Panc1 (cell line): Measurements from ENCODE around the gene CPHXL2. TPM values are rescaled to one million over a fixed set of nuclear protein-coding genes. Genes with fewer than 3 reads are reported as not detected.

Experiments used
- ATAC-seq: fragments of 200-7000 bp; cut with Tn5 transposase; 2 replicates; pipeline ENCODE4 v1.9.1; 2020; ENCODE audit warnings: mild to moderate bottlenecking, moderate library complexity
- BruUV-seq: library from RNA; stranded (reverse); fragments of 400-500 nt; replicated peaks from 2 replicates; lab custom pipeline; 2021; lab: Mats Ljungman, UMichigan
- CTCF ChIA-PET: fragments of 300-600 bp; sonication (Branson Sonifier 250); formaldehyde crosslinking; loops from one replicate; lab custom pipeline; 2022; ENCODE audit warnings: antibody characterized with exemption; lab: Charles Lee
- POLR2A ChIA-PET: fragments of 300-600 bp; sonication (Branson Sonifier 250); formaldehyde crosslinking; loops from one replicate; lab custom pipeline; 2022; ENCODE audit warnings: antibody characterized with exemption; lab: Charles Lee
- DNase-seq: peaks from one replicate; pipeline ENCODE4 v3.0.0-alpha.2; 2010; ENCODE audit warnings: low read depth, low spot score
- H3K27ac ChIP-seq: 2 replicates; pipeline ENCODE4 v1.5.1; 2011; ENCODE audit warnings: mild to moderate bottlenecking, low read length, inconsistent platforms
- H3K27me3 ChIP-seq: fragments of 200-500 bp; sonication (Bioruptor generic); 2 replicates; pipeline ENCODE4 v1.6.0; 2014; ENCODE audit warnings: low read length, inconsistent platforms; ENCODE audit not compliant: control insufficient read depth, insufficient read depth
- H3K36me3 ChIP-seq: fragments of 200-500 bp; sonication (Bioruptor generic); 2 replicates; pipeline ENCODE4 v1.5.1; 2014; ENCODE audit warnings: inconsistent platforms, mild to moderate bottlenecking, low read length, moderate library complexity; ENCODE audit not compliant: control insufficient read depth, insufficient read depth
- H3K4me1 ChIP-seq: 2 replicates; pipeline ENCODE4 v1.5.1; 2011; ENCODE audit warnings: inconsistent platforms, mild to moderate bottlenecking, low read length, moderate library complexity; ENCODE audit not compliant: control insufficient read depth, insufficient read depth
- H3K4me3 ChIP-seq, 2 experiments: 2 replicates each; pipeline ENCODE4 v1.5.1; 2011 to 2012; ENCODE audit warnings: low read depth in 2 of 2, low read length in 2 of 2, mild to moderate bottlenecking in 2 of 2, inconsistent platforms in 1 of 2, moderate library complexity in 1 of 2
- H3K9me3 ChIP-seq: fragments of 200-500 bp; sonication (Bioruptor generic); 2 replicates; pipeline ENCODE4 v1.5.1; 2014; ENCODE audit warnings: low read depth, mild to moderate bottlenecking, inconsistent platforms, low read length, moderate library complexity; ENCODE audit not compliant: control insufficient read depth, insufficient read depth
- CTCF ChIP-seq: fragments of 450-650 bp; IDR thresholded peaks from 2 replicates; pipeline ENCODE4 v1.5.1; 2017; ENCODE audit warnings: mild to moderate bottlenecking
- POLR2AphosphoS5 ChIP-seq: IDR thresholded peaks from 2 replicates; pipeline ENCODE4 v1.6.1; 2012; ENCODE audit warnings: mild to moderate bottlenecking, low read depth, low read length, moderate library complexity
- REST ChIP-seq, 2 experiments: IDR thresholded peaks; 2 replicates each; pipeline ENCODE4 v1.6.1; 2011 to 2012; ENCODE audit warnings: low read depth in 2 of 2, control low read depth in 1 of 2, low read length in 1 of 2, mild to moderate bottlenecking in 1 of 2, moderate library complexity in 1 of 2; ENCODE audit not compliant: insufficient read depth in 1 of 2
- TCF7L2 ChIP-seq: IDR thresholded peaks from 2 replicates; pipeline ENCODE4 v1.6.1; 2011; ENCODE audit warnings: mild to moderate bottlenecking, low read depth, low read length, inconsistent platforms
- in situ Hi-C: cut with HindIII; loops from 2 replicates; pipeline ENCODE4 v1.10.0; 2016; ENCODE audit warnings: low sequenced_read_pairs, low pct_unique_long_range_greater_than_20kb
- intact Hi-C: fragments of 100-400 bp; cut with micrococcal nuclease; formaldehyde crosslinking; loops from one replicate; pipeline ENCODE4 v1.10.0; 2022; ENCODE audit not compliant: unreplicated experiment
- total RNA-seq: library from RNA; stranded (reverse); gene quantifications from one replicate; pipeline ENCODE4 v1.2.1, GENCODE V29; 2021; ENCODE audit not compliant: unreplicated experiment

The CPHXL2 gene
- total RNA-seq, 1 experiment from 2014 or later, result not detected

GRCh38 chr16:75617121-75617520 lies 59.7 kb downstream of the CPHXL2 start:
- Histone ChIP-seq H3K9me3 (no peaks in the 10 kb centered on the region), H3K27ac (no peak overlapping the region), H3K27me3 (no peaks in the 10 kb centered on the region), H3K36me3 (peaks cover 6% of the 10 kb centered on the region; the same call in 1 of the 2 replicates), H3K4me3 (no peak overlapping the region), H3K4me1 (peaks cover 6% of the 10 kb centered on the region)
- intact Hi-C loops, result no loop called here
- ChIA-PET CTCF (no interaction called here), POLR2A (no interaction called here)
- no peak for ATAC-seq
- no peak for DNase-seq
- no TSS peak for BruUV-seq
- no peak for TF ChIP-seq POLR2AphosphoS5
- TF ChIP-seq TCF7L2, result no peak
- TF ChIP-seq REST (IDR thresholded peaks at IDR 0.05; ENCODE audit: insufficient read depth in 1 of 2, low read depth in 2 of 2, low read length in 1 of 2), result no peak
- in situ Hi-C loops, result no loop called here

- CTCF ChIA-PET, result no interaction called here
- no peaks in the 10 kb centered on the region for H3K9me3 ChIP-seq
- no peaks in the 10 kb centered on the region for H3K27me3 ChIP-seq
- H3K4me1 ChIP-seq, result peaks cover under 1% of the 10 kb centered on the region; the same call in 1 of the 2 replicates
- no peak overlapping the region for H3K4me3 ChIP-seq
- in situ Hi-C loops (no loop called here), intact Hi-C loops (no loop called here)
- no TSS peak for BruUV-seq
- POLR2A ChIA-PET, result no interaction called here
- ATAC-seq (no peak), DNase-seq (no peak)
- peaks cover 6% of the 10 kb centered on the region; the same call in 1 of the 2 replicates for H3K36me3 ChIP-seq
- H3K27ac ChIP-seq, result no peak overlapping the region
- TF ChIP-seq TCF7L2 (no peak), CTCF (no peak), REST (IDR thresholded peaks at IDR 0.05; ENCODE audit: insufficient read depth in 1 of 2, low read depth in 2 of 2, low read length in 1 of 2) (no peak)
Observed at GRCh38 chr16:75616521-75617010, 60.2 kb downstream of the CPHXL2 start.
